Caco-2 (cell line): ENCODE results near the gene EIF2D. TPM values are rescaled to one million over a fixed set of nuclear protein-coding genes. Genes with fewer than 3 reads are reported as not detected.

Source experiments
- BruUV-seq: library from RNA; stranded (reverse); fragments of 400-500 nt; replicated peaks from 2 replicates; lab custom pipeline; 2021; lab: Mats Ljungman, UMichigan
- CTCF ChIA-PET: fragments of 300-600 bp; sonication (Branson Sonifier 250); formaldehyde crosslinking; loops from one replicate; lab custom pipeline; 2022; ENCODE audit warnings: antibody characterized with exemption; lab: Charles Lee
- POLR2A ChIA-PET: fragments of 300-600 bp; sonication (Branson Sonifier 250); formaldehyde crosslinking; loops from one replicate; lab custom pipeline; 2022; ENCODE audit warnings: antibody characterized with exemption; lab: Charles Lee
- DNase-seq, 2 experiments: peaks; one replicate each; pipeline versions ENCODE4 v3.0.0 to v3.0.0-alpha.2; 2020 to 2022
- H3K27me3 ChIP-seq: replicated peaks from 2 replicates; pipeline ENCODE4 v1.6.0; 2011; ENCODE audit warnings: low read length; ENCODE audit not compliant: control insufficient read depth, insufficient read depth
- H3K36me3 ChIP-seq: 2 replicates; pipeline ENCODE4 v1.5.1; 2011; ENCODE audit warnings: low read length; ENCODE audit not compliant: control insufficient read depth, insufficient read depth
- H3K4me1 ChIP-seq: fragments of 250-450 bp; sonication (Bioruptor Pico); 2 replicates; pipeline ENCODE4 v1.5.1; 2020; ENCODE audit warnings: mild to moderate bottlenecking
- H3K4me3 ChIP-seq: 2 replicates; pipeline ENCODE4 v1.5.1; 2011; ENCODE audit warnings: low read depth, mild to moderate bottlenecking, control low read depth, low read length
- H3K9me3 ChIP-seq: fragments of 250-450 bp; sonication (Bioruptor Pico); 2 replicates; pipeline ENCODE4 v1.5.1; 2020; ENCODE audit warnings: mild to moderate bottlenecking, moderate library complexity
- H3K27ac Mint-ChIP-seq: one replicate; pipeline ENCODE4 v1.8.0; 2022; ENCODE audit warnings: mixed read lengths; ENCODE audit not compliant: unreplicated experiment
- H3K27me3 Mint-ChIP-seq: one replicate; pipeline ENCODE4 v1.8.0; 2022; ENCODE audit warnings: mixed read lengths; ENCODE audit not compliant: insufficient read depth, unreplicated experiment
- H3K36me3 Mint-ChIP-seq: one replicate; pipeline ENCODE4 v1.8.0; 2022; ENCODE audit warnings: mild to moderate bottlenecking, mixed read lengths; ENCODE audit not compliant: insufficient read depth, unreplicated experiment
- H3K4me1 Mint-ChIP-seq: one replicate; pipeline ENCODE4 v1.8.0; 2022; ENCODE audit warnings: low read depth, mixed read lengths; ENCODE audit not compliant: unreplicated experiment
- H3K4me3 Mint-ChIP-seq: one replicate; pipeline ENCODE4 v1.8.0; 2022; ENCODE audit warnings: mild to moderate bottlenecking, moderate library complexity, mixed read lengths; ENCODE audit not compliant: unreplicated experiment
- H3K9me3 Mint-ChIP-seq: one replicate; pipeline ENCODE4 v1.8.0; 2022; ENCODE audit warnings: mixed read lengths; ENCODE audit not compliant: unreplicated experiment
- CTCF ChIP-seq, 2 experiments: fragments of 200-600 bp in 1 of 2; IDR thresholded peaks; 1 replicate in 1 of 2; 2 replicates in 1 of 2; pipeline versions ENCODE4 v1.5.1 to v1.8.0; 2011 to 2022; ENCODE audit warnings: antibody characterized with exemption in 1 of 2, control low read depth in 1 of 2, inconsistent platforms in 1 of 2, low read depth in 1 of 2, low read length in 1 of 2, mild to moderate bottlenecking in 1 of 2, moderate library complexity in 1 of 2; ENCODE audit not compliant: insufficient read depth in 1 of 2, severe bottlenecking in 1 of 2, unreplicated experiment in 1 of 2
- intact Hi-C: fragments of 100-400 bp; cut with micrococcal nuclease; formaldehyde crosslinking; loops from one replicate; pipeline ENCODE4 v1.10.0; 2022; ENCODE audit not compliant: unreplicated experiment
- total RNA-seq: library from RNA; stranded (reverse); gene quantifications from 2 replicates; pipeline ENCODE4 v1.2.3, GENCODE V29; 2022

Gene EIF2D
- total RNA-seq, 1 experiment from 2014 or later: 37.9 TPM

DNA sequence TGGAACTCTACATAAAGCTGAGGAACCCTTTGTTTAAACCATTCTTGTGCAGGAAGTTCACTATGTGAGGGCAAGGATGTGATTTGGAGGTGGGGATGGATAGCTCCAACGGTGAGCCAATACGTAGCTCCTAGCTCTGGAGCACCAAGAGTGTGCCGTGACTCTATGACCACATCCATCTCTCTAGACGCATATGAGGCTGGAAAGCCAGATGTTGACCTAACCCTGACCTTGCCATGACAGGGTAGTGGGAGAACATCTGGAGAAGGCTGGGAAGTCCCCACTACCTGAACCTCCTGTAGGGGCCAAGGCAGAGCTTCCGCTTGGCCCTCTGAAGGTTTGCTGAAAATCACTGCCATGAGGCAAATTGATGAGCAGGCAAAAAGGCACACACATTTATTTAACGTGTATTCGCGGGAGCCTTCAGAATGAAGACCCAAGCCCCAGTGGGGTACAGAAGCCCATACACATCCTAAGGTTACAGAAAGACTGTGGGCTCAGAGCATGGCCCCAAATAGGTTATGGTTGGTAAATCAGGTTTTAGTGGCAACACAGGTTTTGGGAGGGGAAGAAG lies 43.4 kb downstream of the EIF2D start:
- intact Hi-C loops: no loop called here
- no peak for TF ChIP-seq CTCF (IDR thresholded peaks at IDR 0.05; ENCODE audit: insufficient read depth in 1 of 2, low read depth in 1 of 2, low read length in 1 of 2, severe bottlenecking in 1 of 2, unreplicated experiment in 1 of 2)
- no peaks in the 10 kb centered on the region for H3K9me3 ChIP-seq
- no peaks in the 10 kb centered on the region for H3K27me3 ChIP-seq
- no peak overlapping the region for H3K4me3 ChIP-seq
- DNase-seq: no peak
- H3K4me3 Mint-ChIP-seq: no peak overlapping the region
- peaks cover 8% of the 10 kb centered on the region for H3K27me3 Mint-ChIP-seq
- ChIA-PET POLR2A (no interaction called here), CTCF (interaction anchor here (0.6 kb wide), 1 partner anchor 24 kb away, joined by 3 read pairs; no protein-coding TSS in a partner anchor)
- H3K36me3 Mint-ChIP-seq: no peaks in the 10 kb centered on the region
- H3K27ac Mint-ChIP-seq: no peak overlapping the region
- H3K9me3 Mint-ChIP-seq: no peaks in the 10 kb centered on the region
- no peaks in the 10 kb centered on the region for H3K4me1 ChIP-seq
- H3K4me1 Mint-ChIP-seq: no peaks in the 10 kb centered on the region
- no peaks in the 10 kb centered on the region; the same call in 1 of the 2 replicates for H3K36me3 ChIP-seq
- no TSS peak for BruUV-seq

GRCh38 chr1:206568256-206568655 lies 44.0 kb downstream of the EIF2D start:
- POLR2A ChIA-PET: no interaction called here
- H3K27me3 Mint-ChIP-seq: peaks cover 8% of the 10 kb centered on the region
- Histone ChIP-seq H3K4me3 (no peak overlapping the region), H3K36me3 (no peaks in the 10 kb centered on the region; the same call in 1 of the 2 replicates), H3K9me3 (no peaks in the 10 kb centered on the region), H3K27me3 (no peaks in the 10 kb centered on the region), H3K4me1 (no peaks in the 10 kb centered on the region)
- H3K4me3 Mint-ChIP-seq: no peak overlapping the region
- no TSS peak for BruUV-seq
- CTCF ChIA-PET: no interaction called here
- no peaks in the 10 kb centered on the region for H3K4me1 Mint-ChIP-seq
- H3K9me3 Mint-ChIP-seq: no peaks in the 10 kb centered on the region
- no peaks in the 10 kb centered on the region for H3K36me3 Mint-ChIP-seq
- no peak for DNase-seq
- no peak for TF ChIP-seq CTCF (IDR thresholded peaks at IDR 0.05; ENCODE audit: insufficient read depth in 1 of 2, low read depth in 1 of 2, low read length in 1 of 2, severe bottlenecking in 1 of 2, unreplicated experiment in 1 of 2)
- no peak overlapping the region for H3K27ac Mint-ChIP-seq
- intact Hi-C loops: no loop called here

- Mint-ChIP-seq H3K36me3 (no peaks in the 10 kb centered on the region), H3K27ac (no peak overlapping the region), H3K4me3 (no peak overlapping the region), H3K27me3 (peaks cover 8% of the 10 kb centered on the region), H3K4me1 (no peaks in the 10 kb centered on the region), H3K9me3 (no peaks in the 10 kb centered on the region)
- ChIA-PET POLR2A (no interaction called here), CTCF (interaction anchor here (0.6 kb wide), 1 partner anchor 242 kb away, joined by 4 read pairs; no protein-coding TSS in a partner anchor)
- Histone ChIP-seq H3K36me3 (no peaks in the 10 kb centered on the region; the same call in 1 of the 2 replicates), H3K4me1 (0 out of 2 replicates have a peak, but pooled peaks cover under 1% of the 10 kb centered on the region), H3K4me3 (no peak overlapping the region), H3K27me3 (no peaks in the 10 kb centered on the region), H3K9me3 (no peaks in the 10 kb centered on the region)
- no peak for TF ChIP-seq CTCF (IDR thresholded peaks at IDR 0.05; ENCODE audit: insufficient read depth in 1 of 2, low read depth in 1 of 2, low read length in 1 of 2, severe bottlenecking in 1 of 2, unreplicated experiment in 1 of 2)
- intact Hi-C loops: no loop called here
- BruUV-seq: no TSS peak
- DNase-seq: no peak
Measured at GRCh38 chr1:206566999-206567398, 45.3 kb downstream of the EIF2D start.
